ENCODE results near the gene SLC9A9.

SLC9A9 gene

DNA sequence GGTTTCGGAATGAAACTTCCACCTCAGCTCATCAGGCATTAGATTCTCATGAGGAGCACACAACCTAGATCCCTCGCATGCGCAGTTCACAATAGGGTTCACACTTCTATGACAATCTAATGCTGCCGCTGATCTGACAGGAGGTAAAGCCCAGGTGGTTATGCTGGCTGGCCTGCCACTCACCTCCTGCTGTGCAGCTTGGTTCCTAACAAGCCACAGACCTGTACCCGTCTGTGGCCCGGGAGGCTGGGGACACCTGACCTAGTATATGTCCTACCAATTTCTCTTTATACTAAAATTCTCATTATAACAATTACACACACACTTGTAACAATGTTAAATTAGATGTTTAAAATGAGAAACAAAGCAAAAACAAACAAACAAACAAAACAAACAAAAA is 172.2 kb downstream of the SLC9A9 start:
- DNase-seq = no peak

DNA sequence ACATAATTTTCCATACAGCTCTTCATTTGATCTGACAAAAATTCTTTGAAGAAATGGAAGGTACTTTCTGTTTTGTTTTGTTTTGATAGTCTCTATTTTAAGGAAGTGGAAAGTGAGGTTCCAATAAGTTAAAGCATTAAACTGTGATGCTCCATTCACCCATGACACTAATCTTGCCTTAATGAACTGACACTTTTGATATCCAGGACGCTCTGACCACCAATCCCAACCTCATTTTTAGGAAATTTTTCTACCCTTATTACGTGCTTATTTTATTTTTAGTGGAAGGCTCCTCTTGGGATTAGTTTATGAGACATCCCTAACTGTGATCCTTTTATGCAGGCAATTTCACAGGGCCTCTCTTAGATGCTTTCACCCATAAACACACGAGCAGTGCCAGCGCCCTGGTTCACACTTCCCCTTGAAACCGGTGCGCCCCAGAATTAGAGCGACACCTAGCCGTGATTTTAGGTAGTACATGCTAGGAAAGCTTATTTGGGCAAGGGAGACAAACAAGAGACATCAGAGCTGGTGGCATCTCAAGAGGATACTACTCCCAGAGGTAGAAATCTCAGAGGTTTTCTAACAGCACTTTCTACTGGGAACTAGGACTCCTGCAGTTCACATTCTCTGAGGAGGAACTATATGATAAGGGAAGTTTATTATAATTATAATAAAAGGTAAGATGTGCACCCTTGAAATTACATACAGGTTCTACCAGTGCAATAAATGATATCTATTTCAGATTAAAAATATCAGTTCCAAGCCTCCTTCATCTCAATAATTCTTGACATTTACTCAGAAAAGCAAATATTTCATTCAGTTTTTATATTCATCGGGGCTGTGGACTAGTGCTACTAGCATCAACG is 173.9 kb downstream of the SLC9A9 start:
- DNase-seq = peak; percentile 82 to 83

DNA sequence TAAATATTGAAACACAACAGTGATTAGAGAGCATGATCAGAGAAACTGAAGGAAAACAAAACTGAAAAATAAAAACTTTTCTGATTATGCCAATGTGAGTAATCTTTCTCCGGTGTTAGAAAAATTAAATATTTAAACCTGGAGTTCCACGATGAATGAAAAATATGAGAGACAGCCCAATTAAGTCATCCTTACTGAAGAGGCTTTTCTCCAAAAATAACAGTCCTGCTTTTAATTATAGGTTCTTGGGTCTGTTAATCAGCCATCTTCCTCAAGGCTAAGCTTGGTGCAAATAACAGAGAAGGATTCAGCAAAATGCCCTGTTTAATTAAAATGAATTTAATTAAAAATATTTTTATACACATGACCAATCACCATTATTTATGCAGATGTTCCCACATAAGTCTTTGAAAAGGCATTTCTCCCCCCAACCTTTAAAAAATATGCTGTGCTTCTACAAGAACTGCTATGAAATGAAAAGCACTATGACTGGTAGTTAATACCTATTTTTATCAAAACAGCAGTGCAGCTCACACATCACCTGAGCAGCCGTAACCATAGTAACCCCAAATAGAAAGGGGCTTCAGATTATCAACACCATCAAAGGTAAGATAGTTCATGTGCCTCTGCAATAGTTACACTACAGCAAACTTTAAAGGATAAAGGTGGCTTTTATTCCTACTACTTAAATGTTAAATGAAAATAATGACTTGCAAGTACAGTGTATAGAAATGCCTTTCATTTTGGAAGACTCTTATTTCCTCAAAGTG is 175.7 kb downstream of the SLC9A9 start:
- DNase-seq = no peak

DNA sequence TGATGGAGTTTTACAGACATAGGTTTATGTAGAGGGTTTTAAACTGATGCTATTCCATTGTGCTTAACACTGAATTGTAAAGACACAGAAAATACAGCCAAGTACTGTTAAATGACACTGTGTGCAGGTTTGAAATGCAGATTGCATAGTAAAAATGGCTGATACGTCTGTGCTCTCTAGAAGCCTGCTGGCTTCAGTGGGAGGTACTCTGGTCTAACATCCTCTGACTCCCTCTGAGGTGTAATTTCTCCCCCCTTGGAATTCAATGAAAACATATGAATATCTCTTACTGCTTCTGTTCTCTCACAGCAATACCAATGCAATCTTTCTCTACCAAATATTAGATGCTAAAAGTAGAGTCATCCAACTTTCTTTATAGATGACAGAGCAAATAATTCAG is 176.6 kb downstream of the SLC9A9 start:
- no peak for DNase-seq

DNA sequence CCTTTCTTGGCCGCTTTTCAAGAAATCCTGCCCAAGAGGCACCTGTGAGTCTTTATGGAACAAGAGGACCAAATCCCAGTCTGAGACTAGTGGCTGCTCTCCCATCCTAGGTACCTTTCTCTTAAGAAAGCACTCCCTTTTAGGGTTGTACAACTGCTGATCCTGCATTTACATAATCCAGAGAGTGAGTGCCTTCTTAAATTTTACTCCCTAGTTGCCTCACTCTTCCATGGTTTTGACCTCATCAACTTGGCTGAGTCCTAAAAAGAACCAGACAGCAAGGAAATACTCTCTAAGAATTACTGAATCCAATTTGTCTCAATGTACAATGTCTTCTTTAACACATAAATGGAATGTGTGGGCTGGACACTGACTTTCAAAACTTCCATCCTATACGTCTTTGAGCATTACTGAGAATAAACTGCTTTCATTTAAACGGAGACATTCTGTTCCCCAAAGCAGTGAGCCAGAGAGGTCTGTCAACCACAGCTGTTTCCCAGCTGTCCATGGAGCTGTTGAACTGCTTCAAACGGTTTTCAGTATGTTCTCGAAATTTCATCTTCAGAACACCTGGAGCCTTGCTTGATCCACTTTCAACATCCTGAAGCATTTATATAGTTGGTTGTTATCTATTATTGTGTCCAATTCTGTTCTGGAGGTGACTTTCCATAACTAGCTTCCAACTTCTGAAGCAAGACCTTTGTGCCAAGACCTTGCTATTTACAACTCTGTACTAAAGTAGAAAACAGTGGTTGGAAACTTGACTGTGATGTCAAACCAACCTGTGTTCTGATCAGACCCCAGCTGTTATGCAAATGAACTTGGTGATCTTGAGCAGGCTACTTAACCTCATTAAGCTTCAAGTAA is 179.1 kb downstream of the SLC9A9 start:
- no peak for DNase-seq

DNA sequence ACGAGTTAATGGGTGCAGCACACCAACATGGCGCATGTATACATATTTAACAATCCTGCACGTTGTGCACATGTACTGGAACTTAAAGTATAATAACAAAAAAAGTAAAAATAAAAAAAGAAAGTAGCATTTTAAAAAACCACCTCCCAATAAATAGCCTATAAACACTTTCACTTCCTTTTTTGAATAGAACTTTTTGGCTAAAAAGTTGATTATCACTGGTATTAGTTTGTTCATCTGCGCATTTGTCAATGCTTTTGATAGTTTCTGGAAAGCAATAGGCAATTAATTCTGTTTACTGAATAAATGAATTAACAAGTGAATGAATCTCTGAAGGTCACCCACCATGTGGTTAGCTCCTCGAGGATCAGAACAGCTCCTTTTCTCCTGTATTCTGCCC is 179.9 kb downstream of the SLC9A9 start:
- no peak for DNase-seq

DNA sequence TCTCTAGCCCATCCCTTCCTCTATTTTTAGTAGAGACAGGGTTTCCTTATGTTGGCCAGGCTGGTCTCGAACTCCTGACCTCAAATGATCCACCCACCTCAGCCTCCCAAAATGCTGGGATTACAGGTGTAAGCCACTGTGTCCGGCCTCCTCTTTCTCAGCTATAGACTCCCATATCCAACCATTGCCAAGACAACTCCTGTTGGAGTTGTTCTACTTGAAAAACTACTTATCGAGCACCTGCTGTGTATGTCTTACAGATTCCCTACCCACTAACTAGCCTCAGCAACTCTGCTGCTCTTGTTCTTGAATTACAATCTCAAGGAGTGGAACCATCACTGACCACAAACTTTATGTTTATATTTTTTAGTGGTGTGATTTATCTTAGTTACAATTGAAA is 186.6 kb downstream of the SLC9A9 start:
- no peak for DNase-seq

DNA sequence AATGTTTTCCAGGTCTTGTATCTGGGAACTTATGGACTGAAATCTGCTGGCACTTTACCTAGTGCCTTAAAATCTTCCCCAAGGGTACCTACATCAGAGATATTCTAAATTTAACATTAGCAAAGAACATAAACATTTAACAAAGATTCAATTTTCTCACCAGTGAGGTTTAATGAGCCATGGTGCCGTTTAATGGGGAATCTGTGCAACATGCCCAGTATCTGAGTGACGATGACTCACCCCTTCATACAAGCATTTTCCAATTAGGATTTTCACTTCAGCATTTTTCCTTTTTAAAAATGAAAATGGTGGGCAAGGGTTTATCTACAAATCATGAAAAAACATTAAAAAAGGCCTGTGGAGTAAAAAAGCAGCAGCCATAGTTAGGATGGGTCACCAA is 189.4 kb downstream of the SLC9A9 start:
- no peak for DNase-seq

DNA sequence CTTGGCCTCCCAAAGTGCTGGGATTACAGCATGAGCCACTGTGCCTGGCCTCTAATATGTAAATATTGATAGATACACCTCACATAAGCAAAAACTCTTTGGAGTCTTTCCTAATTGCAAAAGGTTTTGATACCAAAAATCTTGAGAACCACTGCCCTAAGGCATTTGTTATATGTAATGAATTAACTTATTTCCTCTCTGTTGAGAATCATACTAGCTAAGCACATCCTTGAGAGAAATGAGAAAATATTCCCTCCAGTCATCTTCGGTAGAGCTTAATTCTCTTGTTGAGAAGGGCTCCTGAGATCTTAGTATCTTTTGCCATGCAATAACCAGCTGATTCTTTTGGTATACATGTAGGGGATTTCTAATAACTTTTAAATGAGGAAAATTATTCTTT is 190.2 kb downstream of the SLC9A9 start:
- no peak for DNase-seq

DNA sequence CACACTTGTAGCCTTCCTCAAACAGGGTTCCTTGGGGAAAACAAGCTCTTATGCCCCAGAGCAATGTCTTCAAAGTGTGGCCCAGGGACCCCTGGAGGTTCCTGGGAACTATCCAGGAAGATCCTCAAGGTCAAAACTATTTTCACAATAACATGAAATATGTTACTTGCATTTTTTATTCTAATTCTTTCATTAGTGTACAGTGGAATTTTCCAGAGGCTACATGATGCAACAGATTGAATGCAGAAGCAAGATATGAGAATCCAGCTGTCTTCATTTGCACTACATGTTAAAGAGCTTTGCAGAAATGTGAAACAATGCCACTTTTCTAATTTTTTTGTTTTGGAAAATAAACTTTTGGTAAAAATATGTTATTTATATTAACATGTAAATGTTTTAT is 190.9 kb downstream of the SLC9A9 start:
- DNase-seq = no peak

DNA sequence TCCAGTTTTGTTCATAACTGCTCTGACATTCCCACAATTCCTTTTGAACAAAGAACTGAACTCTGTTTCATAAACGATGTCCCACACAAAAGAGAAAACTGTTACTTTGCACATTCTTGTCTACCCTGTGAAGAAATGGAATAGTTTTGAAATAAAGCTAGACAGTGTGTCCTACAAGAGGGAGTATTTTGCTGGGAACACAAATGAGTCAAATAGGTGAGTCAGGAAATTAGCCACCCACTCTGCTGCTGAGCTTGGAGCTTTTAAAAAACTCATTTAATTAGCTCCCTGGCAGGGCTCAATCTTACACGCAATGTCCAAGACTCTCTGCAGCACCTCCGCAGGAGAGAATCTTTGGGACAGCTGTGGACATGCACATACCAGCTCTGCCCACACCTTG is 193.4 kb downstream of the SLC9A9 start:
- no peak for DNase-seq

DNA sequence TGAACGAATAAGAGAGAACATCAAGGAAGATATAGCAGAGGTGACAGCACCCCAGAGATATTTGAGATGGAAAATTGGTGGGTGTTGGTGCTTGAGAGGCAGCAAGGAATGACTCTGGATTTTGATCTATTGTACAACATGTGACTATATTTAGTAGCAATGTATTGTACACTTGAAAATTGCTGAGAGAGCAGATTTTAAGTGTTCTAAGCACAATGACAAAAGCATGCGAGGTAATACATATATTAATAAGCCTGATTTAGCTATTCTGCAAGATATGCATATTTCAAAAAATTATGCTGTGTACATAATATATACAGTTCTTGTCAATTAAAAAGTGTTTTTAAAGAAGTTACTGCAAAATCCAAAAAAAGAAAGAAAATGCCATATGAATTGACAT is 194.3 kb downstream of the SLC9A9 start:
- no peak for DNase-seq

DNA sequence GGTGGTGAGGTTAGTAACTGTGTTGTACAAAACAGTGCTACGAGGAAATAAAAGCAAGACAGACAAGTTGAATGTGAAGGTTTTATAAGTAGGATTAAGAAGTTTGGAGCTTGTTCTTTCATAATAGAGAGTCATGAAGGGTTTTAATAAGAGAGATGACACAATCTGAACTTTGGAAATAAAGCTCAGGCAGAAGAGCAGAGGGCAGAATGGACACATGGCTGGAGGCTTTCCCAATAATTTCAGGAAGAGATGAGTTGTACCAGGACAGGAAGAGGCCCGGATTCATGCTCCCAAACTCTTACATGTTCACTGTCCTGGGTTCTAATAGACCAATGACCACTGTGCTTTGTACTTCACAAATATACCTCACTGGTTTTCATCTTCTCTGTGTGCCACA is 194.8 kb downstream of the SLC9A9 start:
- no peak for DNase-seq

DNA sequence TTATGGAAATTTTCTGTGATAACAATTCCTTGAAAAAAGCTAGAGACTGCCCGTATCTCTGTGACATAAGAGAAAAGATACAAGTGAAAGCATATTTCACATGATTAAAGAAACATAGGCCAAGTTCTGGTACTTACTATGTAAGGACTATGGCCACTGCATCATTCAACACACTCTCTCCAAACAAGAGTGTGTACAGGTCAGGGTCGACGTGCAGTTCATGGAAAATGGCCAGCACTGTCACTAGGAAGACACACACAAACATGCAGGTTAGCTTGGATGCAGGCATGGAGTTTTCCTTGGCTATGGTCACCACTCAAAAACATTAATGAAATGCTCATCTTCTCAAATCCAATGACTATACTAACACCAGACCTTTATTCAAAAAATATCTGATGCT is 196.2 kb downstream of the SLC9A9 start:
- DNase-seq = no peak

DNA sequence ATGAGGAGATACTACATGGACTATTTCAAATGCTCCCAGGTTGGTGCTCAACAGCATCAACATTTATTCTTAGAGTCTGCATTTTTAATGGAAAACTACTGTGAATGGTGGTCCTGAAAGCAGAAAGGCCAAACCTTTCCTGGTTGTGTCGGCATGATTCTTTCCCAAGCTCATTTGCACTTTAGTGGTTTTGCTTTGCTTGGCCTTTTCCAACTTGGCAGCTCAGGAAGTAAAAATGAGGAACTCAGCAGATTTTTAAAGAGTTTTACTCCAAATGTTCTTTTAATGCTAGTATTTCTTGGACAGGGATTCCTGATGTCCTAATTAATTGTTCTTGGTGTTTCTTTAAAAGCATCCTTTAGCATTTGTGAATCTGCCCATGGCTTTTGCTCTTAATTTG is 197.4 kb downstream of the SLC9A9 start:
- no peak for DNase-seq

DNA sequence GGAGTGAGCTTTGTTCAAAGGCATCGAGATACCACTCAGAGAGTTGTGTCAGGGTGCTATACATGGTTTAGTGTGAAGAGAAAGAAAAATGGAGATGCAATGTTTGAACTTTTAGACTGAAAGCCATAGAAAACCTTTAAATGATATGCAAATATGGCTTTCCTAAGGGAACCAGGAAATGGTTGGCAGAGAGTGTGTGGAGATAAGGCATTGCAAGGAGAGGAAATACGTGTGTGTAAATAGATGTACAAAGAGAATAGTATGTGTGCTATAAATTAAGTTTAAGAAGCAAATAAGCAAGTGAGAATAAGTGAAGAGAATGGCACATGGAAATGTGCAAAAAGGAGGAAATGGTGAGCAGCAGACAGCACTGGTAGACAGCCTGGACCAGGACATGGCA is 198.1 kb downstream of the SLC9A9 start:
- DNase-seq = no peak

DNA sequence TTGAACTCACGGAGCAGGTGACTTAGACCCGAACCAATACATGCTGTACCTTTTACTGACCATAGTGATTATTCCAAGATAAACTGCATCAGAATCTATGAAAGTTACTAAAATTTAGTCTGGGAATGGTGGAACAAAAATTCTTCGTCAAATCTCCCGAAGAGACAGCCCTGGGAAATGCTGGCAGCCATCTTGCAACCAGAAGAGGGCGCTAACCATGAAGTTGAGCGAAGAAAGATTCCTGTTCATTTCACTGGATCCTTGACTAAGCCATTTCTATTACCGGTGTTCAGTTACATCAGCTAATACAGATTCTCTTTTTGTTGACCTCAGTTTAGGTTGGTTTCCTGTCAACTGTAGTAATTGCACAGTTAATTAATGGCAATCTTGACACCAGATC is 199.6 kb downstream of the SLC9A9 start:
- DNase-seq = no peak

DNA sequence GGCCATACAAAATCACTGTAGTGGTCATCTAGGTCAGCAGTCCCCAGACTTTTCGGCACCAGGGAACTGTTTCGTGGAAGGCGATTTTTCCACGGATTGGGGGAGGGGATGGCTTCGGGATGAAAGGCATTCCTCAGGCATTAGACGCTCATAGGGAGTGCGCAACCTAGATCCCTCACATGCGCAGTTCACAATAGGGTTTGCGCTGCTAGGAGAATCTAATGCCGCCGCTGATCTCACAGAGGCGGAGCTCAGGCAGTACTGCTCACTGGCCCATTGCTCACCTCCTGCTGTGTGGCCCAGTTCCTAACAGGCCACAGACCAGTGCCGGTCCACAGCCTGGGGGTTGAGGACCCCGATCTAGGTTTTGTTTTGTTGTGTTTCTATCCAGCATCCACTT is 200.1 kb downstream of the SLC9A9 start:
- no peak for DNase-seq

DNA sequence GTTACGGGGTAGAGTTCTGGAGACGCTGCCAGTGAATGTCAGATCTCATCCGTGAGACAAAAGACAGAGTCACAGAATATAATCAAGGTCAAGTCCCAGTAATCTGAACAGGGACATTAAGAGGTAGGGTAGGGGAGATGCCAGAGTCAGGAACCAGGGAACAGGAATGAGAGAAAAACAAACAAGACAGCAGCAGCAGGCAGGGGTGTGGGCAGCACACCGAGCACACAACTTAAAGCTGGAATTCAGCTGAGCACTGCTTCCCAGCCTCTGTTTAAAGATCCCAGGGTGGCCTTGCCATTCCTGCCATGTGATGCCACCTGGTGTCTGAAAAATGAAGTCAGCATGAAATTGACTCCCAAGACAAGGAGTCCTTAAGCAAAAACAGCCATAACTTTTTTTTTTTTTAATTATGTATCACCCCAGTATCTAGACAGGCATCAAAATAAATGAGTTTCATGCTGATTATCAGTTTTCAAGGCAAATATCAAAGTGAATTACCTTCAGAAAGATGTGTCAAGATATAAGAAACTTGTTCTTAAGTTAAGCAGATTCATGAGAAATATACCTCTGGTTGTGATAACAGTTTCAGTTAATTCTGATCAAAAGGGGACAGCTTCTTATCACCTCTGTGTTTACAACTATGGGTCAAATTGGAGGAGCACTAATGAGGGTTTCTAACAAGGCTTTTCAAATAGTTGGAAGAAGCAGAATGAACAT is 203.7 kb downstream of the SLC9A9 start:
- peak; percentile 21 to 24 for DNase-seq

DNA sequence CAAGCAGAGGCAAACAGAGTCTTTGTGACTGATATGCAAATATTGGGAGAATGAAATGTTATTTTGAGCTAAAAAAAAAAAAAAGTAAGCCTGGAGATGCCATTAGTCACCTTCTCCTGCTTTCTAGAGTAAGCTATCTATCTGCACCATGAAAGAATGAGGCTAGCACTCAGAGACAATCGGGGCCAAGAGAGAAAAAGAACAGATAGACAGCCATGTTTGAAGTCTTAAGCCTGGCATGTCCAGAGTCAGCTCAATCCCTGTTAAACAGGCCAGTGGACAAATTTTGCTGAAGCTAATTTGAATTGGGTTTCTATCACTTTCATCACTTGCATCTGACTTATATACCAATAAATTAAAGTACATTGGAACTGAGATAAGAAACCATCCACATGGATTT is 204.4 kb downstream of the SLC9A9 start:
- no peak for DNase-seq

DNA sequence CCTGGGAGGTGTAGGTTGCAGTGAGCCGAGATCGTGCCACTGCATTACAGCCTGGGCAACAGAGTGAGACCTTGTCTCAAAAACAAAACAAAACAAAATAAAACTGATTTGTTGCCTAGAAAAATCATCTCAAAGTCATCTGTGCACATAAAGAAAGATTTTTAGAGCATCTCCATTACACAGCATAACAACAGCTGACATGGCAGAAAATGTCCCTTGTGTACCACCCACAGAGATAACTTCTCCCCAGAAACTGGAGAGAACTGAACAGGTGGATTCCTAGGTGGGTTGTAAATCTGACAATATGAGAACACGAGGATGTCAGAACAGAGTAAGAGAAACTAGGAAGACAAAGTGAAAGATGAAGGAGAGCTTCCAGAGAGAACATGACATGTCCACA is 207.5 kb downstream of the SLC9A9 start:
- no peak for DNase-seq

DNA sequence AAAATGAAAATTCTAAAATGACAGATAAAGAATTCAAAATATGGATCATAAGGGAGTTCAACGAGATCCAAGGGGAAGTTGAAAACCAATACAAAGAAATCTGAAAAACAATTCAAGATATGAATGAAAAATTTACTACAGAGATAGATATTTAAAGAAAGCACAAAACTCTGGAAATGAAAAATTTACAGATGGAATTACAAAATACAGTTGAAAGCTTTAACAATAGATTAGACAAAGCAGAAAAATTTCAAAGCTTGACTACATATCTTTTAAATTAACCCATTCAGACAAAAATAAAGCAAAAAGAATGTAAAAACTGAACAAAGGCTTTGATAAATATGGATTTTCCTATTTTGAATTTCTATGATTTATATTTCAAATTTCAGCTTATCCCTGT is 211.1 kb downstream of the SLC9A9 start:
- DNase-seq = no peak

DNA sequence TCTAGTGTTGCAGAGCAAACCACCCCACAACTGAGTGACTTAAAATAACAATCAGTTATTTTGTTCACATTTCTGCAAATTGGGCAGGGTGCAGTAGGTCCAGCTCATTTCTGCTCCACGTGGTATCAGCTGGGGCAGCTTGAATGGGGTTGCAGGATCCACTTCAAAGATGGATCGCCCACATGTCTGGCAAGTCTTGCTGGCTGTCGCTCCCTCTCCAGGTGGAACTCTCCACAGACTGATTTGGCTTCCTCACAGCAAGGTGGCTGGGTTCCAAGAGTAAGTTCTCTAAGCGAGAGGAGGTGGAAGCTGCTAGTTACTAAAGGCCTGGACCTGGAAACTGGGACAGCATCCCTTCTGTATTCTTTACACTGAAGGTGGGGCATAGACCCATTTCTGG is 213.3 kb downstream of the SLC9A9 start:
- no peak for DNase-seq

Measured in activated T-cell treated with anti-CD3 and anti-CD28 coated beads, Interleukin-2, amount 50 U/mL, for 48 hours (primary cell).